Measurements from ENCODE around the gene TNFAIP8L2. TPM values are rescaled to one million over a fixed set of nuclear protein-coding genes. Genes with fewer than 3 reads are reported as not detected.

Gene TNFAIP8L2
- total RNA-seq: 2.2 TPM

DNA sequence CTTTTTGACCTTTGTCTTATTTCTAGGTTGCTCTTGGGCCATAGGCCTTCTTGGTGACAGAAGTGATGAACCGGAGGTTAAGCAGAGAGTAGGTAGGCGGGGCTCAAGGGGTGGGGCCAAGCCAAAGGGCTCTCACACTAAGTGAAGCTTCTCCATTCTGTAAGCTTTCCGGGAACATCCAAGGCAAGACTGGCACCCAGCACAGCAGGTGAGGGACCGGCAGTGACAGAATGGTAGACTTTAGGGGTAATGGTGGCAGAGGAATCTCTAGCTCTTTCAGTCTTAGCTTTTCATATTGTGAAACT, at the start of gene TNFAIP8L2:
TNFAIP8L2 (plus strand) TSS at position 135 of the 305 bp plus-strand sequence. CDS start 2,049 bp downstream, outside the sequence.
- DNase-seq: no peak

DNA sequence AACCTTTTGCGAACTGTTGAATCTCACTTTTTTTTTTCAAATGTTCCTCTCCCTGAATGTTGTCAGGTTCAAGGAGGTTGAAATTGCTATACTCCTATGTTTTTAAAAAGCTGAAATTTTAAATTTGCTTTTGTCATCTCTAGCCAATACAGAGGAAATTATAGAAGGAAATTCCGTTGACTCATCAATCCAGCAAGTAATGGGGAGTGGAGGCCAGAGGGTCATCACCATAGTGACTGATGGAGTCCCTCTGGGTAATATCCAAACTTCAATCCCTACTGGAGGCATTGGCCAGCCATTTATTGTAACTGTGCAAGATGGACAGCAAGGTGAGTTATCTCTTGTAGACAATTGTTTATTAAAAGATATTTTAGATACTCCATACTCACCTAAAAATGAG, 49.6 kb upstream of the TNFAIP8L2 start:
- no peak for DNase-seq

DNA sequence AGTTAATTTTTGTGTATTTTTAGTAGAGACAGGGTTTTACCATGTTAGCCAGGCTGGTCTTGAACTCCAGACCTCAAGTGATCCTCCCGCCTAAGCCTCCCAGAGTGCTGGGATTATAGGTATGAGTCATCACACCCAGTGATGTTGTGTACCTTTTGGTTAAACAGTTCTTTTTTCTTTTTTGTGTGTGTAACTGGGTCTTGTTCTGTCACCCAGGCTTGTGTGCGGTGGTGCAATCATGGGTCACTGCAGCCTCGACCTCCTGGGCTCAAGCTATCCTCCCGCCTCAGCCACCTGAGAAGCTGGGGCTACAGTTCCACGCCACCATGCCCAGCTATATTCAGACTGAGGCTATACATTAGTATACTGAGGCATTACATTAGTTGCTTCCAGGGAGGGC, 48.1 kb upstream of the TNFAIP8L2 start:
- DNase-seq: no peak

DNA sequence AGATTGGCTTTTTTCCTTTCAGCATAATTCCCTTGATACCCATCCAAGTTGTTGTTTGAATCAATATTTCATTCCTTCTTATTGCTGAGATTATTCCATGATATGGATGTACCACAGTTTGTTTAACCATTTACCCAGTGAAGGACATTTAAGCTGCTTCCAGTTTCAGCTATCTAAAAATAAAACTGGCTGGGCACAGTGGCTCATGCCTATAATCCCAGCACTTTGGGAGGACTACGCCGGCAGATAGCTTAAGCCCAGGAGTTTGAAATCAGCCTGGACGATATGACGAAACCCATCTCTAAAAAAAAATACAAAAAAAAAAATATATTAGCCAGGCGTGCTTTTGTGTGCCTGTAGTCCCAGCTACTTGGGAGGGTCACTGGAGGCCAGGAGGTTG, 42.6 kb upstream of the TNFAIP8L2 start:
- no peak for DNase-seq

DNA sequence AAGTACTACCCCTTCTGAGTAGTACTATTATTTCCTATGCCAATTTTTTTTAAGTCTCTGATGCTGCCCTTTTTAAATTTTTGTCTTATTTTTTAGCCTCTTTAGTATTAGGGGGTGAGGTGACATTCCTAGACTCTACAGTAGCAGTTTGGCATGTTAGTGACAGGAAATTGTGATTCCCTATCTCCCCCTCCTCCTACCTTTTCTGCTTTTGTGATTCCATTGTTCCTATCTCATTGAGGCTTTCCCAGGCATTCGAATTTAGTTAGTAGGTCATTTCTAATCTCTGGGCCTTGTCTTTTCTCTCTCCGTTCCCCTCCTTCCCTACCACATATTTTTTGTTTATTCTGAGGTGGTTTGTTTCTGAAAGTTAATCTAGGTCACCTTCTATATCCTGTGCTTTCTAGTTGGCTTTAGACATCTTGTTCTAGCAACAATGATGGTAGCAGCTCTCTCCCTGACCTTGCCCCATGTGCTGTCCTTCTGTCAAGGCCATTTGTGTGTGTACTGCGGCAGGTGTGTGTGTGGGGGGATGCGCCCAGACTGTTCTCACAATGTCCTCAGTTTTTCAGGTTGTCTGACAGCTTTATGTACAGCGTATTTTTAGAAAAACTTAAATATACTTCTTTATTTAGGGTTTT, 31.6 kb upstream of the TNFAIP8L2 start:
- DNase-seq: no peak

DNA sequence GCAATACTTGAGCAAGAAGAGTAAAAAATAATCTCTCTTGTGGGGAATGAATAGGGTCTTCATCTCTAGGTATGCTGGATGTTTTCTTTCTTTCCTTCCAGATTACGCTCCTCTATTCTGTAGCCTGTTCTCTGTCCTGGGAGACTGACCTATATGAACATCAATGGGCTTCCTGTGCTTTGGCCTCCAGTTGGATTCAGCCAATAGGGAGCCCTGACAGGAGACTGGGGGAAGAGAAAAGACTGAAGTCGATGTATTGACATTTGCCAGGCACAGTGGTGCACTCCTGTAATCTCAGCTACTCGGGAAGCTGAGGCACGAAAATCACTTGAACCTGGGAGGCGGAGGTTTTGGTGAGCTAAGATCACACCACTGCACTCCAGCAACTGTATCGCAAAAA, 27.6 kb upstream of the TNFAIP8L2 start:
- DNase-seq: no peak

DNA sequence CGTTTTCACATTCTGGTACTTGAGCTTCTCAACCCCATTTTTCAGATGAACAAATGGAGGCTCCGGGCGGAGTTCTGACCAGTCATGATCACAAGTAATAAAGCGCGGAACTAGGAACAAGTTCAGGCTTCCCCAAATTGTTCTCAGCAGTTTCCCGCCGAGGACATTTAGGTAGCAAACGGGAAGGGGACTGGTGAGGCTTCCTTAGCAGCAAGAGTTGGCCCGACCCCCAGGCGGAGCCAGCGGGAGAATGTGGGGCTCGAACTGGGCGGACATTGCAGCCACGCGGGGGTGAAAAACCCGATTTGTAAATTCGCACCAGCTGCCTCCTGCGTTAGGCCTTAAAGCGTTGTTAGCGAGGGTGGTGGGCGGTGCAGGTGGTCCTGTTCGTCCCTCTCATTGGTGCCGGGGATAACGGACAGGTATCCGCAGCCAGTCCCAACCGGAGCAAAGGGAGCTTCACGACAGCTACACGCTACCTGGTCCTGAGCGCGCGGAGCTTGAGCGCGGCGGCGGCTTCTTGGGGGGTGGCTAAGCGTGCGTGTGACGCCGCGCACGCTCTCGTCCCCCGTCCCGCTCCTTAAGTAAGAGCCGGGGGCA, 25.4 kb upstream of the TNFAIP8L2 start:
- peak; percentile 81 for DNase-seq

DNA sequence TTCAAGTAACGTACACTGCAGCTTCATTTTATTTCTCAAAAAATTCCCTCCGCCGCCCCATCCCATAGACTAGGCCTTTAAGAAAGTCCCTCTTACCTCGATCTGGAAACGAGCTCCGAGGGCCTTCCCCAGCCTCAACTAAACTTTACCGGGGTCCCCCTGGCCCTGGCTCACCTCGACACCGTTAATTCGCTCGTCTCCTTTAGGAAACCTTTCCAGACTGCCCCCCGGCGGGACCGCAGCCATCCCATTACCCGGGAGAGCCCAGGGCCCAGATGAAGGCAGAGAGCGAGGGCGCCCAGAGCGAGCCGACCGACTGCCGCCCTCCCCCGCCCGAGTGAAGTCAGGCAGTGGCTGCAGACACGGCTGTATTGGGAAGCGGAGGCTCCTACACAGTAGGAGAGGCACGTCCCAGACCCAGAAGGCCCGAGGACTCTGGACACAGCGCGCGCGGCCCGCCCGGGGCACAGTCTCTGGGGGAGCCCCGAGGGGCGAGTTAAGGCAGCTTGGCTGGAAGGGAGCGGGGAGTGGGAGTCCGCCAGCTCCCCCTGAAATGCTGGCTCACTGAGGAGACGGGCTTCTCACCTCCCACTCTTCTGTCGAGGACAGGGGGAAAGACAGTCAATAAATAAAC, 24.6 kb upstream of the TNFAIP8L2 start:
- DNase-seq: peak; percentile 71

DNA sequence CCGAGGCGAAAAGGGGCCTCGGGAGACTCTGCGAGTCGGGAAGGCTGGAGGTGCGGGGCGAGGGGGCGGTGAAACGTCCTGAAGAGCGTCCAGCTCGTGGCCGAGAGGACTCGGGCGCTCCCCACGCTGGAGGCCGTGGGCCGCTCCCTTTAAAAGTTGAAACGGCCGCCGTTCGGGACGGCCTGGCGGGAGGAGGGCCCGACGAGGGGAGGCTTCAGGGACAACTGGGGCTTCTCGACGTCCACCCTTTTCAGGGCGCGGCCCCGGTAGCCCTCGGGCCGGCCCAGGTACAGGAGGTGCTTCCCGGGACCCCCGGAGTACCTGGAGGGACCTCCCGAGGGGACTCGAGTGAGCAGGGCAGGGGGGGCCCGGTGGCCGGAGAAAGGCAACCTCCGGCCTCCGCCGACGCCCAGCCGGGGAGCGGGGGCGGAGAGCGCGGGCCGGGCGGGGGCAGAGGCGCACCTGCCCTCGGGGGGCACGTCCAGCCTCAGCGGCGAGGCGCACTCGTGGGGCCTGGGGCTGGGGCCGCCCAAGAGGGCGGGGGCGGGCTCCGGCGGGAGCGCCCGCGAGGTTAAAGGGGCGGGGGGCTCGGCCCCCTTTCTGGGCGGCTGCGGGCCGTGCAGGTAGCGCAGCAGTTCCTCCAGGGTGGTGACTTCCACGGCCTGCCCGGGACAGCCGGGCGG, 24.0 kb upstream of the TNFAIP8L2 start:
- no peak for DNase-seq

DNA sequence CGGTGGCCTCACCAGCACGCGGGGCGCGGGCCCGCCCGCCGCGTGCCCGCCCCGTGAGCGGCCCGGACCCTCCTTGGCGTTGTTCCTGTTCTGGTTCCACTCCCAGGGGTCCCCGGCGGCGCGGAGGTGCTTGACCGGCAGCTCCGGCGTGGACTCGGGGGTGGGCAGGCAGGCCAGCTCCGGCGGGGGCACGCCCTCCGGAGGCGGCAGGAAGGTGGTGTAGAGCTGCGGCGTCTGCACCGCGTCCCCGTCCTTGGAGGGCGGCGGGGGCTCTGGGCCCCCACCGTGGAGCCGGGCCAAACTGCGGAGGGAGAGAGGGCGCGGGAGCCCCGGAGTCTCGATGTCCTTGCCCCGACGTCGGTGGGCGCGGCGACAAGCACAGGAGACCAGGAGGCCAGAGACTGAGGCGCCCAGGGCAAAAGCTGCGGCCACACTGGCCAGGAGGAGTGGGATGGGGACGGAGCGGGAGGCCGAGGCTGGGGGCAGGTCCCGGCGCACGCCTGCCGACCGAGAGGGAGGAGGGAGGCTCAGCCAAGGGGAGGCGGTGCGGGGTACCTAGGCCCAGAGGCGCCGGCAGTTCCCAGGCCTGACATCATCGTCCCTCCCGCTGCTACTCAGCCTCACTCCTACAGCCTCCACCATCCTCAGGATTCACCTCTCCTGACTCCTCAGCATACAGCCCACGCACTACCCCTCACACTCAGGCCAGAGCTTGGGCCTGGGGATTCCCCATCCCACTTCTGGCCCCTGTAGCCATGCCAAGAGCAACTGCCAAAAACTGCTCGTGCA, 23.2 kb upstream of the TNFAIP8L2 start:
- no peak for DNase-seq

DNA sequence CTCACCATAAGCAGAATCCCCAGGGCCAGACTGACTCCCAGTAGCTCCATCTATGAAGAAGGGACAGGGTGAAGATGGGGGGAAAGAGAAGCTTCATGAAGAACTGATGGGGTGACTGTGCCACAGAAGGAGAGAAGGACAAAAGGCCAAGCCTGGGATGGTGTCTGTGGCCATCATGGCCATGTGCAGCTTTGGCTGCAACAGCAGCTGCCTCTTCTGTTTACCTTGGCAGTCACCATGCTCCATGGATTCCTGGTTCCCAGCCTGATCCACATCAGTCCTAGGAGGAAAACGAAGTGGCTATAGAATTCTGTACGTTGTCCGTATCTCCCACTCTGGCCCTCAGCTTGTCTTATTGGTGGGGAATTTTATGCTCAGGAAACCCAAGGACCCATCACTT, 22.1 kb upstream of the TNFAIP8L2 start:
- no peak for DNase-seq

DNA sequence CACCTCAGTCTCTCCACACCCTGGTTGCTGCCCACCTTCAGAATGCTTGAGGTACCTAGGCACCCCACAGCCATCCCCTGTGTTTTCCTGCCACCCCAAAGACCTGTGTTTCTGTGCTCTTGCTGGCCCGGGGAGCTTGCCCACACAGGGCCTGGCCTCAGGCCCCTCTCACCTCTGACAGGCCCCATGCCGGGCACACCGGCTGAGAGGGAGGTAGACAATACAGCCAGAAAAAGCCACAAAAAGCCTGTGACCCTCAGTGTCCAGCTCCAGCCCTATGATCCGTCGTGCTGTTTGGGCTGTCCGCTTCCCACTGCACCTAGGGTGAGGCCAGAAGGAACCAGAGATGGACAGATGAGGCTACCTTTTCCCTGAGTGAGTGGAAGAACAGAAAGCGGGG, 21.5 kb upstream of the TNFAIP8L2 start:
- DNase-seq: no peak

DNA sequence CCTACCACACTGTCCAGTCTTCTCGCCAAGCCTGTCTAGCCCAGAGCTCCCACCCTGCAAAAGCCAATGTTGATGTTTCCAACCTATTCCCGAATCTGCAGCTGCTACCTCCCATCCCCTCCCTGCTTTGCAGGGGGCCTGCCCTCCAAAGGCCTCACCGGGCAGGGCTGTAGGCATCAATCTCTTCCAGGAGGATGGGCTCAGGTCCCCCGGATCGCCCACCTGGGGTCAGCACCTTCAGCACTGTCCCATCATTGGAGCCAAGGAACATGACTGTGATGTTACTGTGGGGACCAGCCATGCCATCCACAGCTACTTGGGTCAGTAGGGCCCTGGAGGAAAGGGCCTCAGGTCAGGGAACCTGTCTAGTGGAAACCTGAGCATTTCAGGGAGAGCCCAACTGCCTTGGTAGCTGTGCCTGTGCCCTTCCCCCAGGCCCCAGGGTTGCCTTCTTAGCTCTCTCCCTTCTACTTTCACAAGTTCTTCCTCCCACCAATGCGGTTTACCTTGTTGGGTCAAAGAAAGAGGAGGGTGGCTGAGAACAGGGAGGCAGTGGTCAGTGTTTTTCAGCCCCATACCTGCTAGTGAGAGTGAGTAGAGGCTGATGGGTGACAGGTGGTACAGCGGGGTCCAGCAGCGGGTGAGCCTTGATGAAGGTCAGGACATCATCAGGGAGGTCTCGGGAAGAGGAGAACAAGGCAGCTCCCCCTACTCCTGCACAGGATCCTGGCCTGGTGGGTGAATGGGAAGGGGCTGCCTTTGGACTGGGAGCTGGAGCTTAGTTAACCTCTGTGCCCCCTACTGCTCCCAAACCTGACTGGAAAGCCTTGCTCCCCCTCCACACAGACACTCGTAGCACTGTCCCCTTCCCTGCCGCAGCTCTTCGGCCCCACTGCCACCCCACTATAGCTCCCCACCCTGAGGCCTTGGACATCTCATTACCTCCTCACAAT, 20.7 kb upstream of the TNFAIP8L2 start:
- DNase-seq: no peak

DNA sequence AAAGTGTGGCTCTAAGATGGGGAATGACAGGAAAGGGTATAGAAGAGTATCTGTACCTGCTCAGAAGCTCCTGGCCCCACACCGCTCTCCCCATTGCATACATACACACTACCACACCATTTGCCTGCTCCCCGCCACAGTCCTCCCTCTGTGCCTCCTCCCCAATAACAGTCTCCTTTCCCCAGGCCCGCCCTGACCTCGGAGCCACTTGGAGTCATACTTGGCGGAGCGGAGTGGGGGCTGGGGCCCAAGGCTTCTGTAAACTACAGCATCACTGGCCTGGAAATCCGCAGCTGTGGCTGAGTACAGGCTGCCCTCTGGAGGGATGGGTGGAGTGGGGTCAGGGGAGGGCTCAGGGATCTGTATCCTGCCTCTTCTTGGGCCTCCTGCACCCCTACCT, 18.7 kb upstream of the TNFAIP8L2 start:
- DNase-seq: no peak

DNA sequence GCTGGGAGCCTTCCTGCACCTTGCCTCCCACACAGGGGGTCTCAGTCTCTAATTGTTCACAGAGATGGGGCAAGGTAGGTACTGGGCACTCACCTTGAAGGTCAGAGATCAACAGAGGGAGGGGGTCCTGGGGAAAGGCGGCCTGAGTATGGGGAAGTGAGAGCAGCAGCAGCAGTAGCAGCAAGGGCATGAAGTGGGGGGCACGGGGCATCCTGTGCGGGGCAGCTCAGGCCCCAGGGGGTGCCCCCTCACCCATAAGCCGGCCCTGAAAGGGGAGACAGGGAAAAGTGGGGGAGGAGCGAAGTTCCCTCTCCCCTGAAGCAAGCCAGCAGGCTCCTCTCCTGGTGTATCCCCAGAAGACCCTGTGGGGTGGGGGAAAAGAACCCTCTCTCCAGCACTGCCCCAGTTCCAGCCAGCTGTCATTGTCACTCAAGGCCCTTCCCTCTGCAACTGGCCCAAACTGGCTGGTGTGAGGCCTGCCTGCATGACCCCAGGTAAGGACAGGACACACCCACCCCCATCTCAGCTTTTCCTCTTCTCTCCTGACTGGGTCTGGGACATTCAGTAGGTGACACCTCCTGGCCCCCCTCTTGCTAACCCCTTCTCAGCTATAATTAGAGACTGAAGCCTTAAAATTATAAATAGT, 13.9 kb upstream of the TNFAIP8L2 start:
- no peak for DNase-seq

DNA sequence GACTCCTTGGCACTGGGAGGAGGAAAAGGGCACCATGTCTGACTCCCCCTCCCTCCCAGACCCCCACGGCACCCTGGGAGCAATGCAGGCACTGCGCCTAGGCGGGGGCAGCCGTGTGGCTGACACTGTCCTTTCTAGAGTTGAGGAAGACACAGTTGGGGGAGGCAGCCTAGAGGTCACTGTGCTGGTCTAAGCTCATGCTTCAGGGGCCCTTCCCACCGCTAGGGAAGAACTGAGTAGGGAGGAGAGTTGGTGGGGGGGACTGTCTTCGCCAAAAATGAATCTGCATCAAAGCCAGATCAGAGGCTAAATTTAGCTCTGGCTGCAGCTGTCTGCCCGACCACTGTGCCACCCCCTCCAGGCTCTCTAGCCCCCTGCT, 13.4 kb upstream of the TNFAIP8L2 start:
- DNase-seq: no peak

DNA sequence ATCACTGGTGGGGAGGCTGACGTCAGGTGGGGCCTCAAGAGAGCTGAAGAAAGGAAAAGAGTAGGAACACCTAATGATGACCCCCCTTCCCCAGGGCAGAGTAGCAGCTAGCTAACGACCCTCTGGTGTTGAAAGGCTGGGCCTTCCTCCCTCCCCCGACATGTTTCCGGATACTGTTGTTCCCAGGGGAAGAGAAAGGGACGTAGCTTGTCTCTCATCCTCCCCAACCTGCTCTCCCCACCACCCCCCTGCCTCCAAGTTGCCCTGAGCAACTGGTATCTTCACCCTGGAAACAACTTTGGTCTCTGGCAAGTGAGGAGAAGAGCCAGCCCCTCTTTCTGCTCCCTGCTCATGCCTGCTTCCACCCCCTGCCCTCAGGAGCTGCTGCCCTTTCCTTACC, 12.5 kb upstream of the TNFAIP8L2 start:
- DNase-seq: no peak

DNA sequence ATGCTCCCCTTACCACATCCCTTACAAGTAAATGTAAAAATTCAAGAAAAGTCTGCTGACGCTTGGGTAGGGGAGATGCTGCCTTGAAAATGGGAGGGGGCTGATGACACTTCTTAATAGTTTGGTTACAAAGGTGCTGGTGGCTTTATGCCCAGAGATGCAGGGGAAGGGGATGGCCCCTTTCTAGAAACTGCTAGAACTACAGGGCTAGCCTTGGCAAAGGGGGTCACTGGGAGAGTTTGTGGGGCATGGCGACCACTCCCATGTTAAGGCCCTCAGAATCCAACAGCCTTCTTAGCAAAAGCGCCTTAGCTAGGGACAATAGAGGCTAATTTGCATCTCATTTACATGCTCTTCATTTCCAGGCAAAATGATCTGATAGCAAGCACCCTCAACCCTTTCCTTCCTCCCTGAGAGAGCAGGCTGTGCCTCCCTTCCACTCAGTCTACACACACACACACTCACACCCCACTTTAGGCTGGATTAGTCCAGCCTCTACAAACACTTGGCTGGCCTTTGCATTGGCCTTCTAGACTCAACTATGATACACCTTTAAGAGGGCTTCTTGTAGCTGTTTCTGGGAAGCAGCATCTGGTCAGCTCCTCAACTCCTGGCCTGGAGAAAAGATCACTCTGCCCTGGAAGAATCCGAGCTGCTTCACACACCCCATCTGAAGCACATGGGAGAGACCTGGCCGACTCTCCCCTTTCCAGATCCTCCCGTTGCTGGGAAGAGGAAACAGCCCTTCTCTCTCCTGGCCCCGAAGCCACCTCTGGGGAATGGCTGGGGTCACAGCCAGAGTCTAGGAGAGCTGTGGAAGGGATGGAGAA, 11.8 kb upstream of the TNFAIP8L2 start:
- peak; percentile 17 for DNase-seq

DNA sequence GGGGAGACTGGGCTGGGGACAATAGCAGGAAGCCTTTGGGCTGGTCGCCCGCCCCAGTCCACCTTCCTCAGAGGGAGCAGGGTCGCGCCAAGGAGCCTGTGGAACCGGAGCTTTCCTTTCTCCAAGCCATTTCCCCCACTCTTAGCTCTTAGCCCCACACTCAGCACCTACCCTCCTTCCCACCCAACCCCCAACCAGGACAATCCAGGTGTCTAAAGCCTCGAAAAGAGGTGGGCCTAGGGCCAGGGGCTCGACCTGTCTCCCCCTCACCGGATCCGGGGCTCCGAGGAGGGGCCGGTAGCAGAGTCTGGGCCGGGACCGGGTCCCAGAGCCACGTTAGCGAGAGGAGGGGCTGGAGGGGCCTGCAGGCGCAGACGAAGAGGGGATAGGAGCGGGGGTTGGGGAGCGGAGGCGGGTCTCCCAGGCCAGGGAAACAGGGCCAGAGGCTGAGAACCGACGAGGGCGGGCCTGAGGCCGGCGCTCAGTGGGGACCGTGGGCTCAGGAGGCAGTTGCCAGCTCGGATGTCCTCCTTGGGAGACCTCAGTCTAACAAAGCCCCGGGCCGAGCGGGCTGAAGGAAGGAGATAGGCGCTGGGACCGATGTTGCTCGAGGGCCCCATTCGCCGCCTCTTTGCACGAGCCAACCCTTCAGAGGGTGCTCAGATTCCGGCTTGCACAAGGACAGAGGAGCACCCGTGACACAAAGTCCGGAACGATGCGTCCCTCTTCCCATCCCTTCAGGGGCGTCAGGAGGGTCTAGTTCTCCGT, 11.0 kb upstream of the TNFAIP8L2 start:
- no peak for DNase-seq
